Adrenal gland (tissue), 5 donors: ENCODE results near the gene CABP4.

Experiments used
- POLR2A ChIP-seq, 2 donors: fragments of 450-650 bp; IDR thresholded peaks; one replicate each; pipeline ENCODE4 v1.6.1; 2017; ENCODE audit warnings: antibody characterized with exemption in 2 of 2, mild to moderate bottlenecking in 2 of 2, moderate library complexity in 1 of 2
- TF ChIP-seq, protein P1 (sequence below), 6 experiments: fragments of 450-650 bp in 4 of 6; fragments of 200-600 bp in 2 of 6; sonication (generic) in 1 of 6; IDR thresholded peaks; 1 replicate in 5 of 6; 2 replicates in 1 of 6; pipeline versions ENCODE4 v1.5.1 to v1.8.0; 2016 to 2021; ENCODE audit warnings: antibody characterized with exemption in 6 of 6, mild to moderate bottlenecking in 2 of 6, moderate library complexity in 1 of 6
- donor health status: DM: no; HTN: no; CAD: no.

- TF ChIP-seq, protein P1, sequence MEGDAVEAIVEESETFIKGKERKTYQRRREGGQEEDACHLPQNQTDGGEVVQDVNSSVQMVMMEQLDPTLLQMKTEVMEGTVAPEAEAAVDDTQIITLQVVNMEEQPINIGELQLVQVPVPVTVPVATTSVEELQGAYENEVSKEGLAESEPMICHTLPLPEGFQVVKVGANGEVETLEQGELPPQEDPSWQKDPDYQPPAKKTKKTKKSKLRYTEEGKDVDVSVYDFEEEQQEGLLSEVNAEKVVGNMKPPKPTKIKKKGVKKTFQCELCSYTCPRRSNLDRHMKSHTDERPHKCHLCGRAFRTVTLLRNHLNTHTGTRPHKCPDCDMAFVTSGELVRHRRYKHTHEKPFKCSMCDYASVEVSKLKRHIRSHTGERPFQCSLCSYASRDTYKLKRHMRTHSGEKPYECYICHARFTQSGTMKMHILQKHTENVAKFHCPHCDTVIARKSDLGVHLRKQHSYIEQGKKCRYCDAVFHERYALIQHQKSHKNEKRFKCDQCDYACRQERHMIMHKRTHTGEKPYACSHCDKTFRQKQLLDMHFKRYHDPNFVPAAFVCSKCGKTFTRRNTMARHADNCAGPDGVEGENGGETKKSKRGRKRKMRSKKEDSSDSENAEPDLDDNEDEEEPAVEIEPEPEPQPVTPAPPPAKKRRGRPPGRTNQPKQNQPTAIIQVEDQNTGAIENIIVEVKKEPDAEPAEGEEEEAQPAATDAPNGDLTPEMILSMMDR (IDR thresholded peaks at IDR 0.05) = no peak
- TF ChIP-seq POLR2A (IDR thresholded peaks at IDR 0.05) = no peak
These were observed 41.8 kb upstream of the CABP4 start for GRCh38 chr11:67413266-67413849.
